Measurements from ENCODE around the gene FXYD3.
"Not testable (repeated sequence)": the region's sequence is repeated elsewhere in the genome, so short reads cannot be mapped to it uniquely, and the experiment has no call there.

Gene FXYD3

DNA sequence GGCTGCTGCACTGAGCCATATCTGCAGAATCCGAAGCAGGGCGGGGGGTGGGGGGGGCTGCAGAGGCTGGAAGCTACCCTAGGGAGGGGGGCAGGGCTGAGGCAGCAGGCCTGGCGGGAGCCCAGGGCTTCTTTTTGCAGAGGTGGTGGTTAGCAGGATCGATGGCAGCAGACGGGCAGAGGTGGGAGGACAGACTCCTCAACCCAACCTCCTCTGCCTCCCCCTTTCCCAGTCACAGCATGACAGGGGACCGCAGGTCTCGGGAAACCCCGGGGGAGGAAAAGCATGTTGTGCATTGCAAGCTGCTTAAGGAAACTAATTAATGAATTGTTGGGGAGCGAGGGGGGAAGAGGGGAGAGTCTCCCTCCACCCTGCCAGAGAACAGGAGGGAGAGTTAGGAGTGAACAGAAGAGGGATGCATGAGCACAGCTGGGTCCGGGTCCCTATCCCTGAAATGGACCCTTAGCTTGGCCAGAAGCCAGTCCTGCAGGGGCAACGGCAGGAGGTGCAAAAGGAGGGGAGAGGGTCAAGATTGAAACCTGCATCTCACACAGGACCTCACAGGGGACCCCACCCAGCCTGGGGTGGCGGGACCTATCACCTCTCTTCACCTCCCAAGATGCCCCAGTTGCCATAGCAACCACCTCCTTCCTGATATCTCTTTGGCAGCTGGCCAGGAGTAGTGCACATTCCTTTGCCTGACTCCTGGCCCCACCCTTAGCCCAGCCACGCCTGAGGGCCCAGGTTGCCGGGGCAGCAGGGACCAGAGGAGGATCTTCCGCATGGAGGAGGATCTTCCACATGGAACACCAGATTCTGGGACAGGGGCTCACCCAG, 29.2 kb downstream of the FXYD3 start:
- Histone ChIP-seq H3K4me1 (peaks cover 57% of the 10 kb centered on the region), H4K20me1 (no peaks in the 10 kb centered on the region), H3K36me3 (no peaks in the 10 kb centered on the region), H3K9me3 (no peaks in the 10 kb centered on the region), H3K9ac (no peak overlapping the region), H3K4me2 (peak overlapping the region; percentile 96), H3K27ac (no peak overlapping the region), H3K27me3 (peaks cover 11% of the 10 kb centered on the region; the same call in 1 of the 2 replicates), H3K4me3 (no peak overlapping the region)
- no peak for TF ChIP-seq Cebpa-rat (IDR thresholded peaks at IDR 0.05)

DNA sequence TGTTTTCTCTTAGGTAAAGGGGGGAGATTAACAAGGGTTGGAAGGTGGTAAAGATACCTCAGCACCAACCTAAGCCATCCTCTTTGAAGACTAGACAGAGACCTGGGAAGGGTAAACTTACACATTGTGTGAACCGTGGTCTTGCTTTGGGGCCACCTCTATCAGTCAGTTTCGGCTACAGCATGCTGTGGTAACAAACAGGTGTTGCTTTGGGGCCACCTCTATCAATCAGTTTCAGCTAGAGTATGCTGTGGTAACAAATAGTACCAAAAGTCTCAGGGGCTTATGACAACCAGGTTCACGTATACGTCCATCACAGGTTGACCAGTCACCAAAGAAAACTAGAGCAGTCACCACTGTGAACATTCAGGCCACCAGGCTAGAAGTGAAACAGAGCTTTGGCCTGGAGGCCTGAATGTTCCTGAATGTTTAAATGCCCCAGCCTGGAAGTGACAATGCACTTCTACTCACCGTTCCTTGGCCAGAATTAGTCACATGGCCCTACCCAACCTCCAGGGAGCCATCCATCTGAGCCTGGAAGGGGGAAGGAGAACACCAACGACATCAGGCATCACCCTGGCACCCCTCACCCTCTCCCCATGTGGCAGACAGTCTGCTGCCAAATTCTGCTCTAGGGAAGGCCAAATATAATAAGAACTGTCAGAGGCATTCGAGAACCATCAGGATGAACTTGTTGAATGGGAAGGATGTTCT, 31.3 kb downstream of the FXYD3 start:
- TF ChIP-seq Cebpa-rat (IDR thresholded peaks at IDR 0.05), result no peak
- Histone ChIP-seq H3K9ac (no peak overlapping the region), H3K27me3 (peaks cover 7% of the 10 kb centered on the region; the same call in 1 of the 2 replicates), H3K4me2 (no peak overlapping the region), H3K27ac (no peak overlapping the region), H3K4me1 (peaks cover 44% of the 10 kb centered on the region), H3K9me3 (no peaks in the 10 kb centered on the region), H3K4me3 (no peak overlapping the region), H4K20me1 (no peaks in the 10 kb centered on the region), H3K36me3 (no peaks in the 10 kb centered on the region)

DNA sequence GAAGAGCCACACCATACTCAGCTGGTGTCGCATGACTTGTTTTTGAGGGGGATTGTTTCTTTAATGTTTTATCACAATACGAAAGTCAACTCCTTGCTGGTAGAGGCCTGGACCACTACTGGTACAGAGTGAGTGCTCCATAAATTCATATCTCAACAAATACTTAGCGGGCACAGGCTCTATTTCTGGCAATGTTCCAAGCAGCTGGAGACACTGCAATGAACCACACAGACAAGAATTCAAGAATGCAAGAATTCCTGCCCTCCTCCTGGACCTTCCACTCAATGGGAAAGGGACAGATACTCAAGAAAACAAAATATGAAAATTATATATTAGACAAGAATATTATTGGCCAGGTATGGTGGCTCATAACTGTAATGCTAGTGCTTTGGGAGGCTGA, 33.8 kb downstream of the FXYD3 start:
- Histone ChIP-seq H3K9ac (no peak overlapping the region), H3K4me1 (peaks cover 46% of the 10 kb centered on the region), H3K36me3 (no peaks in the 10 kb centered on the region), H3K9me3 (no peaks in the 10 kb centered on the region), H3K4me3 (no peak overlapping the region), H3K27me3 (no peaks in the 10 kb centered on the region), H3K4me2 (no peak overlapping the region), H3K27ac (no peak overlapping the region), H4K20me1 (no peaks in the 10 kb centered on the region)
- TF ChIP-seq Cebpa-rat (IDR thresholded peaks at IDR 0.05), result no peak

DNA sequence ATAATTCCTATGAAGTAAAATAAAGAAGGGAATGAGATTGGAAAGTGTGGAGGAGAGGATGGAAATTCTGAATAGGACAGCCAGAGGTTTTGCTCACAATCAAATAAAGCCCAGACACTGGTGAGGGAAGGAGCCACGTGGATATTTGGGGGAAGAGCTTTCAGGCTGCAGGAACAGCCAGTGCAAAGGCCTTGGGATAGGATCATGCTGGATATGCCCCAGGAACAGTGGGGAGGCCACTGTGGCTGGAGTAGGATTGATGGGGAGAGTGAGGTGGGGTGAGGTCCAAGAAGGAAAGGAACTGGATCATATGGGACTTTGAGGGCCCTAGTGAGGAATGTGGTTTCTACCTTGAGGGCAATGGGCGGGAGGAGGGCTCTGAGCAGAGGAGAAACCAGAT, 34.8 kb downstream of the FXYD3 start:
- TF ChIP-seq Cebpa-rat (IDR thresholded peaks at IDR 0.05), result no peak
- Histone ChIP-seq H3K4me3 (no peak overlapping the region), H3K36me3 (no peaks in the 10 kb centered on the region), H3K27ac (no peak overlapping the region), H3K27me3 (no peaks in the 10 kb centered on the region), H3K9ac (no peak overlapping the region), H4K20me1 (peaks cover 5% of the 10 kb centered on the region), H3K4me1 (peaks cover 36% of the 10 kb centered on the region), H3K9me3 (no peaks in the 10 kb centered on the region), H3K4me2 (no peak overlapping the region)

DNA sequence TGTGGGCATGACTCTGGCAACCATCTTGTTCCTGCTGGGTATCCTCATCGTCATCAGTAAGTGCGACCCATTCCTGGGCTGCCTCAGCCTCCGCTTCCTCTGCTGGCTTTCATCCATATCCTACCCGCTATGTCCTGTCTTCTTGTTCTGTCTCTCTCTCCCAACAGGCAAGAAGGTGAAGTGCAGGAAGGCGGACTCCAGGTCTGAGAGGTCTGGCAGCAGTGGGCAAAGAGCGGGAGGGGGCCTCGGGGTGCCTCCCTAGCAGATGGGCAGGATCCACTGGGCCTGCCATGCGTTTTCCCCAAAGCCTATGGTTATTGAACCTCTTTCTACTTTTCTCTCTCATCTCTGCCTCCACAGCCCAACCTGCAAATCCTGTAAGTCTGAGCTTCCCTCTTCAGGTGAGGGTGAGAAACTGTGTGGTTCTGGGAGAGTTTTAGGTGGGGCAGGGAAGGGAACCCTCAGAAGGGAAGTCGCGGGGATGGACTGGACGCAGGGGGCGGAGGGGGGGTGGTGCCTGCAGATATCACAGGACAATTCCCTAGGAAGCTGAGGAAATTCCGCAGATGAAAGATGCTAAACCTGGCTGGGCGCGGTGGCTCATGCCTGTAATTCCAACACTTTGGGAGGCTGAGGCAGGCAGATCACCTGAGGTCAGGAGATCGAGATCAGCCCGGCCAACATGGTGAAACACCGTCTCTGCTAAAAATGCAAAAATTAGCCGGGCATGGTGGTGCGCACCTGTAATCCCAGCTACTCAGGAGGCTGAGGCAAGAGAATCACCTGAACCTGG, 35.8 kb downstream of the FXYD3 start:
- Histone ChIP-seq H3K27ac (no peak overlapping the region), H3K9me3 (no peaks in the 10 kb centered on the region), H4K20me1 (peaks cover 15% of the 10 kb centered on the region), H3K4me2 (no peak overlapping the region), H3K4me3 (no peak overlapping the region), H3K36me3 (peaks cover 5% of the 10 kb centered on the region; the same call in 1 of the 2 replicates), H3K9ac (no peak overlapping the region), H3K27me3 (no peaks in the 10 kb centered on the region), H3K4me1 (peaks cover 45% of the 10 kb centered on the region)
- no peak for TF ChIP-seq Cebpa-rat (IDR thresholded peaks at IDR 0.05)

DNA sequence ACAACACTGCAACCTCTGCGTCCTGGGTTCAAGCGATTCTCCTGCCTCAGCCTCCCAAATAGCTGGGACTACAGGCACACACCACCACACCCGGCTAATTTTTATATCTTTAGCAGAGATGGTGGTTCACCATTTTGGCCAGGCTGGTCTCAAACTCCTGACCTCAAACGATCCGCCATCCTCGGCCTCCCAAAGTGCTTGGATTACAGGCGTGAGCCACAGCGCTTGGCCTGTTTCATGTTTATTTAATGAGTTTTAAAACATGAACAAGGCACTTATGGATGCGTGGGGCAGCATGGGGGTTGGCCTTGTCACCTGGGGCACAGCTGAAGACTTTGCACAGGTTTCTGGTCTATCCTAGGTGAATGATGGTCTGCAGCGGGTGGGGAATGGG, 37.5 kb downstream of the FXYD3 start:
- not testable (repeated sequence) for H3K9ac ChIP-seq, H3K27ac ChIP-seq, H3K27me3 ChIP-seq, H3K9me3 ChIP-seq
- H3K4me1 ChIP-seq, result peaks cover 55% of the 10 kb centered on the region
- peaks cover 21% of the 10 kb centered on the region for H3K36me3 ChIP-seq
- peaks cover 31% of the 10 kb centered on the region for H4K20me1 ChIP-seq
- H3K4me2 ChIP-seq, result peak overlapping the region; percentile 100
- H3K4me3 ChIP-seq, result peak overlapping the region; percentile 87; the same call in 1 of the 2 replicates

DNA sequence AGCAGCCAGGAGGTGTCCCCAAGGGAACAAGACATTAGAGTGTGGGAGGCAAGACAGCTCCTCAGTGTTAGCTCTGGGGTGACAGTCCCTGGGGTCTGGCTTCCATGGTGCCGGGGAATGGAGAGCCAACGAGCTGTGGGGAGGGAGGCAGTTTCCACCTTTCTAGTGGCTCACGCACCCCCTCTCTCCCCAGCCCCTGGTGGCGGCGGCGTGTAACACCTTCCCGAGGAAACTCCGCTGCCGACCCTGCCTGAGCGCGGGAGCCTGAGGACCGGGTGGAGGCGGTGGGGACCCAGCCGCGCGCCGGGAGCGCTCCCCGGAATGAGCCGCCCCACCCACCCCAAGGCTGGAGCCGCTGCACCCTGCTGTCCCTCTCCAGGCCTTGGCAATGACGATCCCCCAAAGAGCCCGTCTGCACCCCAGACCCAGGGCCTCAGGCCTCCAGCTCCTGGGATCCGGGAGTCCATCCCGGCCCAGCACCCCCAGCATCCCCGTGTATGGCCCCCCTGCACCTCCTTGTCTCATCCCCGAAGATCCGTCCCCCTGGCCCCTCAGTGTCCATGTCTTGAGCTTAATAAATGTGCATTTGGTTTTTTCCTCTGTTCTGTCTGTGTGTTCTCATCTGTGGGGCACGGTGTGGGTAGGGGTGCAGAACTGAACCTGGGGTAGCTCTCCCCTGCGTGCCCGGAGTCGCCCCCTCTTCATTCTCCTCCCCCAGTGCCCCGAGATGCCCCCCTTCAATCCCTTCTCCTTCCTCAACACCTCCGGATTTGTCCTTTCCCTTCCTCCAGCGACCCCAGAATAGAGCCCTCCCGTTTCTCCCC, 38.3 kb downstream of the FXYD3 start:
- Histone ChIP-seq H3K4me3 (peak overlapping the region; percentile 87), H3K36me3 (peaks cover 29% of the 10 kb centered on the region), H4K20me1 (peaks cover 39% of the 10 kb centered on the region), H3K4me1 (peaks cover 63% of the 10 kb centered on the region), H3K9me3 (no peaks in the 10 kb centered on the region), H3K27ac (peak overlapping the region; percentile 88), H3K9ac (peak overlapping the region; percentile 85), H3K27me3 (no peaks in the 10 kb centered on the region), H3K4me2 (peak overlapping the region; percentile 100)
- TF ChIP-seq Cebpa-rat (IDR thresholded peaks at IDR 0.05), result no peak

DNA sequence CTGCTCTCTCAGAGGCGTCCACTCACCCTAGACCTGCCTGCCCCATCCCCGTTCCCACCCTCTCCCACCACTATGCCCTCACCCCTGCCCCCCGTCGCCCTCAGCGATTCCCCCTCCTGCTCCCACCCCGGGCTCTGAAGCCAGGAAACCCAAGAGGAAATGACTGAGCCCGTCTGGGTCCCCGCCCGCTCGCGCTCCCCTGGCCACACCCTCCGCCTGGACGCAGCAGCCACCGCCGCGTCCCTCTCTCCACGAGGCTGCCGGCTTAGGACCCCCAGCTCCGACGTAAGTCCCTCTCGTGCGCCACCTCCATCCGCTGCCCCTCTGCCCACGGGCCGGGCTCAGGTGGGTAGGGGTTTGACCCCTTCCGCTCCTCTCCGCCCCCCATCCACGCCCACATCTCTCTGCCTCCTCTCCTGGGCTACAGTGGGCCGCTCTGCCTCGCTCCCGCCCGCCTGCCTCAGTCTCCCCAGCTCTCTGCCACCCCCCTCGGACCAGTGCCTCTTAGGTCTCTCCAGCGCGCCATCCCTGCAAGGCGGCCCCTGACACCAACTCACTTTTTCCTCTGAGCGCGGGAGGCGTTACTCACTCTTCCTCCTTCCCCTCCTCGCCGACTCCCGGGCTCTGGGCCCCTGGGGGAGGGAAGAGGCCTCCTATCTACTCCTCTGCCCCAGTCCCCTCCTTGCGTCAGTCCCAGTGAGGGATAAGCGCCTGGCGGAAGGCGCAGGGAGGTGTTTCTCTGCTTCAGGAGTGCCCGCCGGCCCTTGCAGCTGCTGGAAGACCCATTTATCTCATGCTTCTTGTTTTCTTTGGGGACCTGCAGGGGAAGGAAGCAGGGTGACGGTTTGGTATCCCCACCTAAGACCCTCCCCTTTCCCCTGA, 39.1 kb downstream of the FXYD3 start, which contains the start of gene FXYD5:
Gene FXYD5 (plus strand): TSS at position 211 of the 882 bp plus-strand sequence. CDS start 816 bp downstream, outside the sequence.
- Histone ChIP-seq H4K20me1 (peaks cover 47% of the 10 kb centered on the region), H3K9ac (peak within 1 kb of the TSS; percentile 85), H3K9me3 (no peaks in the 10 kb centered on the region), H3K27ac (peak within 1 kb of the TSS; percentile 88), H3K4me1 (peaks cover 72% of the 10 kb centered on the region), H3K27me3 (no peaks in the 10 kb centered on the region), H3K36me3 (peaks cover 38% of the 10 kb centered on the region), H3K4me2 (peak within 1 kb of the TSS; percentile 100), H3K4me3 (peak within 1 kb of the TSS; percentile 87)
- no peak for TF ChIP-seq Cebpa-rat (IDR thresholded peaks at IDR 0.05)
